Bone marrow (tissue), 2 donors: ENCODE data around the gene LY6G5C.

Experiments
- DNase-seq, 2 donors: peaks; one replicate each; lab custom pipeline; 2025; lab: John Stamatoyannopoulos, UW

LY6G5C gene

DNA sequence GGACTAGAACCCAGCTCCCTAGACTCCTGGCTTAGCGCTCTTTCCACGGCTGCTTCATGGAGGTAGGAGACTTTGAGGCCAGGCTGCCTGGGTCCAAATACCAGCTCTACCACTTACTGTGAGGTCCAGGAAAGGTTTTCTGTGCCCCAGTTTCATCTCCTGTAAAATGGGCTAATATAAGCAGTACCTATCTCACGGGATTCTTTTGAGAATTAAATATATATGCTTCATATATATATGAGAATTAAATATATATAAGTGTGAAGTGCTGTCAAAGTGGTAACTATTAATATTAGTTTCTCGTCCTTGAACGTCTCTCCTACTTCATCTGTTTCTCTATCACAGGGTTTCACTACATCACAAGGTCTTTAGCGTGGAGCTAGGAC, 10.2 kb upstream of the LY6G5C start:
- DNase-seq = no peak

DNA sequence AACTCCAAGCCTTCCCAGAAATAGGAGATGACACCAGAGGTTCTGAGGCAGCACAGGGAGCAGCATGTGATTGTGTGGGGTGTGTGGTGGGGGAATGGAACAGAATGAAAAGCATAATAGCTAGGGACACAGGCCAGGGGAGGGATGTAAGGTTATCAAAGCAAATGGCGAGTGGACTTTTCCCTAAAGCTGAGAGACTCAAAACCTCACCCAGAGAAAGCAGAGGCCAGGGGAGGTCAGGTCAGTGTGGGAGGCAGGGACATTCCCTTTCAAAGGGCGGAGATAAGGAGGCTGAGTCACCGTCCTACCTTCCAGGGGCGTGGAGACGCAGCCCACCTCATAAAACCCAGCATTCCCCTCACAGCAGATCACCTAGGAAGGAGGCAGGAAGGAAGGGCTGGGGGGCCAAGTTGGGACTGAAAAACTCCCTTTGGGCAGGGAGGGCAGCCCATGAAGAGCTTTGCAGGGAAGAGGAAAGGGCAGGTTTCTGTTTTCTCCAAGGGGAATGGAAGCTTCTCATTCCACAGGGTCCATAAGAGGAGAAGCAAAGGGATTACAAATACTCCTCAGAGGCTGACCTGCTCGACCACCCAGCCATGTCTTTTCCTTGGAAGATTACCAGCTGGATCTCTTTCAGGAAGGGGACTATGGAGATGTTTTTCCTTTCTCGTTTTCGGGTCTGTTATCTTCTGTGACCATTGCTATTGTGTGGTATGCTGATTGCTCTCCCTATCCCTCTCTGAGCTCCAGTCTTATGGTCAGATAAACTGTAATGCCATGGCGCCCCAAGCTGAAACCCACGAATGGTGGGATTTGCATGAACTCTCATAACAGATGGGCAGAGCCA, 9.6 kb upstream of the LY6G5C start:
- no peak for DNase-seq

DNA sequence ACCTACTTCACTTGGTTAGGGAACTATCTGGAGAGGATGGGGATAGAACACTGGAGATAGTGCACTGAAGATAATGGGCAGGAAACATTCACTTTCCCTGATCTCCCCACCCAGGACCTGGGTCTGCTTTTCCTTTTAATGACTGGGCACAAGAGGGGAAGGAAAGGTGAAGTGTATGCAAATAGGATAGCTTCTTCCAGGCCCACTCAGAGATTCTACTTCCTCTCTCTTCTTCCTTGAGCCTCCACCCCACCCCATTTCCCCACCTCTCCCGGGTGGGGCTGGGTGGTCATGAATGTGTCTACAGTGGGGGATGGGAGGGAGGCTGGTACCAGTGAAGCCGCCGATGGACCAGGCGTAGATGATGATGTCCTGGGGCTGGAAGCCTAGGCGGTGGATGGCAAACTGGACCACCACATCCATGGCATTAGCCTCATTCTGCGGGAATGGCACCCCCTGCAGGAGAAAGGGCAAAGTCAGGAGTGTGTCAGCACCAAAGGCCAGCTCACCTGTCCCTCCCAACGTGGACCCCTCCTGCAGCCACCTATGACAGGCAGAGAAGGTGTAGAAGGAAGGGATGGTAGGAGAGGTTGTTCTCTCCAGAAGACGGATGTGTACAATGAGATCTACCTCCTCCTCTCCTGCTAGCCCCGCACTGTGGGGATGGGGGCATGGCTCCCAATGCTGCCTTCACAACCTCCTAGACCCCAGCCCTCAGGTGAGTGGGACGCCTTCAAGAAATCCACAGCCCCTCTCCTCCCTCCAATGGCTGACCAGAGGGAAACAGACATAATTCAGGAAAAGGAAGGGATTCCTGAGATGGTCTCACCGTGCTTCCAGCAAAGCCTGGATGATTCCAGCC, 8.6 kb upstream of the LY6G5C start:
- DNase-seq = no peak

DNA sequence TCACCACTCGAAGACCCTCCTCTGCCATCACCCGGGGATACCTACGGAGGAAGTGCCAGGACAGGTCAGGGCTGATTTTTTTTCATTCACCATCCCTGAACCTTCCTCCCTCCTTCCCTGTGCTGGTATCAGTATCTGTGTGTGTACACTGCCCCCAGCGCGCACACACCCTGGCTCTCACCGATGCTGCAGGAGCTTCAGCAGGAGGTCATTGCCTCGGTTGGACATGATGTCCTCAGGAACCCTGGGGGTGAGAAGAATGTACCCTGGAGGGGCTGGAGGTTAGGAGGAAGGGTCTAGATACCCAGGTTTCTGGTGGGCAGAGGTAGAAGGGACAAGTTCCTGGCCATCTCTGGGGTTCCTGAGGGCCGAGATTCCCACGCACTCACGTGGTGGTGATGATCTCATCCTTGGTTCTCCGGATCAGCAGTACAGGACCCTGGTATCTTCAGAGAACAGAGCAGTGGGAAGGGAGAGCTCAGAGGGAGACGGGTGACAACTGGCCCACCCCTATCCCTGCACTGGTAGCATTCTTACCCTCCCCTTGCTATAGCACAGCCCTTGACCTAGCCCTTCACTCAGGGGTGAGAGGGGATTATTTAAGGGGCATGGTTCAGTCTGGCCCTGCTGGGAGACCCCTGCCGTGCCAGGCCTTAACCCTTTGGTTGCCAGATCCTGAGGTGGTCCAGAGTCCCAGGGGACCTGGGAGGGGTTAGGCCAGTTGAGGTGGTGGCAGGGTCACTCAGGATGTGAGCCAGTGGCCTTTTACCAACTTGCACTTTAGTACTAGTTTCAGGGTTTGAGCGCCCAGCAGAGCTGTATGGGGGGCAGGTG, 7.2 kb upstream of the LY6G5C start:
- no peak for DNase-seq

DNA sequence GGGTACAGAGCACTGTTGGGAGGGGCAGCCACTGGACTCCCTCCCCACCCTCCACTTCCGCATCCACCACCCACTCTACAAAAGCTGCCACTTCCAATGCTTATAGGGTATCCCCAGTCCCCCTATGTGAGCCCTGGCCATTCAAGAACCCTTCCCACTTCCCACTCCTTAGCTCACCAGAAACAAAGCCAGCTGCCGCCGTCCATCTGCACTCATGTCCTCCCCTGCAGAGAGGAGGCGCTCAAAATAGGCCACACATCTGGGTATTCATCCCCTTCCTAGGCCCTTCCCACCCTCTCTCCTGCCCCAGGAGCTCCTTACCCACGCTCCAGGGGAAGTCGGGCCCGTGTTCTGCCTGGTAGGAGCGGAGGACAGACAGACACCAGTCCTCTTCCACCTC, 6.5 kb upstream of the LY6G5C start:
- DNase-seq = no peak

DNA sequence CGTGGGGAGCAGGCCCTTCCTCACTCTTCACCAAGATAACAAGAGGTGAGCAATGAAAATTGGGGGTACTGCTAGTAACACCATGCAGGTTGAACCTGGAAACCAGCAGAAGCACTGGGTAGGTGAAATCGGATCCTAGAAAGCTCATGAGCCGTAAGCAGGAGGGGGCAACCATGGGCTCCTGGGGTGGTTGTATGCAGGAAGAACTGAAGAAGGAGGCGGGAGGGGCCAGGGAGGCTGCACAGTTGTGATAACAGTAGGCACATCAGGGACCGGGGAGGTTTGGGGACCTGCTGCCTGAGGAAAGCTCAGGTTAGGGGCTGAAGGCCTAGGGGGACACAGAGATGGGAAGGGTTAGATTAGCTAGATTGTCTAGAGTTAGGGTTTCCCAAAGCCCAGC, 5.6 kb upstream of the LY6G5C start:
- DNase-seq = no peak

- DNase-seq = no peak
Measured at GRCh38 chr6:31683591-31683990, 2.7 kb upstream of the LY6G5C start.

DNA sequence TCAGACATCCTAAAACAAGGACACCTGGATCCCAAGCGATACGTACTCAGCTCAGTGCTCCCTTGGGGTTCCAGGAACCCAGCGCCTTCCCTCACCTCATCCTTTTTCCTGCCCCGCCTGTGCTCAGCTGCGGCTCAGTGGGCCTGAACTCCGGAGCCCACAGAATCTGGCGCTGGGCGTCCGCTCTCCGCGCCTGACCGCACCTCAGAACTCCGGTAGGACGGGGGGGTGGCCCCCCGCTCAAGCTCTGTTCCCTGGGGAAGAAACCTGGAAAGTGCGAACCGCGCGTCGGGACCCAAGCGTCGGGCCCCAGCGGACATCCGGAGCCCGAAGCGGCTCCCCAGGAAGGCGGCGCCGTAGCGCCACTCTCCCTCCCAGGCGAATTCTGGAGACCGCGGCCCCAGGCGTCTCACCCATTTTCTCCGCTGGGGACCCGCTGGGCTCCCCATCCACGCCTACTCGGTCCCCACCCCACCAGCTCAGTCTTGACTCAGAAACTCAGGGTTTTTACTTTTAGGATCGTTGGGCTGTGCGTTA, 336 bp upstream of the LY6G5C start:
- DNase-seq = peak; percentile 22 to 49

DNA sequence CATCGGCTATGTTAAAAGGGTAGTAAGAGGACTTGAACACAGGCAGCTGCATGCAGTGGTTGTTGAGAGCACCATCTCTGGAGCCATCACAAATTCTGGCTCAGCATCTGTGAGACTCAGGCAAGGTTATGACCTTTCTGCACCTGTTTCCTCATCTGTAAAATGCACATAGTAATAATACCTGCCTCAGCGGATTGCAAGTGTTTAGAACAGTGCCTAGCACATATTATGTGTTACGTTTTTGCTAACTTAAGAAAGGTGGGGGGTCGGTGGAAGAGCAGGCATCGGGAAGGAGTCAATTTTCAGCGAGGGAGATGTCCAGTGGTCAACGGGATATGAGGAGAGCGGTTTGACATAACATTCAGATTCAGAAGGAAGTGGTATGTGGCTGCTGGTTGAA, 2.9 kb downstream of the LY6G5C start:
- DNase-seq = no peak

DNA sequence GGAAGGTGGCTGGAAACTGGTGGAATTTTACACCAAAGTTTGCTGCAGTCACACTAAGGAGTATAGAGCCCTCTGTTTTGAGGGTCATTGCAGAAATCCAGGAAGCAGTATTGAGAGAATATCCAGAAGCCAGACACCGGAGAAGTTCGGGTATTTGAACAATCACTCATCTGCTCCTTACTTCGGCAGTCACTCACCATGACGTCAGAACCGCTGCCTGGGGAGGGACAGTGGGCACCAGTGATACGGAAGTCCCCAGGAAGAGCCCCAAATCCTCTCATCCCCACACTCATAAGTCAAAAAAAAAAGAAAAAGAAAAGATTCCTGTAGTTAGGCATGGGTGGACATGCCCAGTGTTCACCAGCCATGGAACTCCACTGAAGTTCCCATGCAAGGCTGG, 4.0 kb downstream of the LY6G5C start:
- no peak for DNase-seq

GRCh38 chr6:31676322-31676903, 4.5 kb downstream of the LY6G5C start:
- DNase-seq = no peak

DNA sequence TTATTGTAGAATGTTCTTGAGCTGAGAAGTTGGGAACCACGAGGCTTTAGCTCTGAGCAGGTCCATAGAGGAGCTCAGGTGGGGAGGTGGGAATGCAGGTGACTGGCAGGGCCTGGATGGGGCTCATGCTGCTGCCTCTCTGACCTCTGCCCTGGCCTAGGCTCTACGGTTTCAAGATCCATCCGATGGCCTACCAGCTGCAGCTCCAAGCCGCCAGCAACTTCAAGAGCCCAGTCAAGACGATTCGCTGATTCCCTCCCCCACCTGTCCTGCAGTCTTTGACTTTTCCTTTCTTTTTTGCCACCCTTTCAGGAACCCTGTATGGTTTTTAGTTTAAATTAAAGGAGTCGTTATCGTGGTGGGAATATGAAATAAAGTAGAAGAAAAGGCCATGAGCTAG, 11.2 kb downstream of the LY6G5C start, which contains the start of gene LY6G5B:
TSS of gene LY6G5B (plus strand) at position 301 of the 400 bp plus-strand sequence. CDS start 975 bp downstream, outside the sequence.
- DNase-seq = no peak

DNA sequence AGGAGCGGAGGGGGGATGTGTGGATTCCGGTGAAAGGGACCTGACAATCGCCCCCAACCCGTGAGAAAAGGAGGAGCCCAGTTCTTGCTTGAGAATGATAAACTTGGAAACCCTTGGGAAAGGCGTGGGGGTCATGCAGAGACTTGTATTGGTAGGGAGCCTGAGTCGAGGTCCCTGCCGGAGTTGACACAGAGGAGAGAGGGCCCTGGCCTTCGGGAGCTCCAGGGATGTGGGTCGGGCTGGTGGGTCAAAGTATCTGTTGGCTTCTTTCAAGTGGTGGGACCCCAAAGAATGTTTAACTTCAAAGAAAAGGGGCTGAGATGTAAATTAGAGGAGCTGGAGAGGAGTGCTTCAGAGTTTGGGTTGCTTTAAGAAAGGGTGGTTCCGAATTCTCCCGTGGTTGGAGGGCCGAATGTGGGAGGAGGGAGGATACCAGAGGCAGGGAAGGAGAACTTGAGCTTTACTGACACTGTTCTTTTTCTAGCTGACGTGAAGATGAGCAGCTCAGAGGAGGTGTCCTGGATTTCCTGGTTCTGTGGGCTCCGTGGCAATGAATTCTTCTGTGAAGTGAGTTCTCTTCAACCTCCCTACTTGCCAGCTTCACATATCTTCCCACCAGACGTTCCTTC, 14.4 kb downstream of the LY6G5C start:
- no peak for DNase-seq

- peak; percentile 96 for DNase-seq
Measured at GRCh38 chr6:31665501-31666336, 15.1 kb downstream of the LY6G5C start, which contains the start of gene CSNK2B. CSNK2B (plus strand) TSS chr6:31666080; CDS start chr6:31666832, 752 bp downstream.

DNA sequence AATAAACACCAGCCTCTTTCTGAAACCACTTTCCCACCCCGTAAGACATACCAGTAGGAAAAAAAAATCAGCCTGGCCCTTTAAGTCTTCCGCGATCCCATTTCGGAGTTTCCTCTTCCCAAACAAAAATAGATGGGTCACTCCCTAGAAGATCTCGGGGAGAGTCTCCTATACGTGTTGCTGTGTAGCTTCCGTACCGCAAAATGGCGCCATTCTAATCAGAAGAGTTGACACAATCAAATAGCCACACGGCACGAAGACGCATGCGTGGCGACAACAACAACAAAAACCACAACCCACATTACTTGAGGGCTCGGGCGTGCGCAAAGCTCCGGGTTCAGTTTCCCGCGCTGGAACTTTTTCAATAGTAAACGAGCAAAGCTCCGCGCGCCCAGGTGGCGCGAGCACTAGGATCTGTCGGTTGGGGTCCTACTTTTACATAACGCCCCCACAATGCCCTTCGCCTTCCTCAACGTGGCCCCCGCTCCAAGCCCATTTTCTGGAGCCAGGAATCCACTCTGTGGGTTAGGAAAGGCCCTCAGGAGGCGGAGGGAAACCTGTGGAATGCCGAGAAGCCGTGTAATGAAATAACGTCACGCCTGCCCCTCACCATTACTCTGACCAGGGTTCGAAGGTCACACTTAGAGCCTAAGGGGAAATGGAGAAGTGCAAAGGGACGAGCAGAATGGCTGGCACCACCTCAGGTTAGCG, 15.9 kb downstream of the LY6G5C start, which contains the start of gene GPANK1:
TSS of gene GPANK1 (minus strand) at position 208 of the 711 bp plus-strand sequence. CDS start 519 bp downstream, outside the sequence.
- DNase-seq = peak; percentile 71 to 73

DNA sequence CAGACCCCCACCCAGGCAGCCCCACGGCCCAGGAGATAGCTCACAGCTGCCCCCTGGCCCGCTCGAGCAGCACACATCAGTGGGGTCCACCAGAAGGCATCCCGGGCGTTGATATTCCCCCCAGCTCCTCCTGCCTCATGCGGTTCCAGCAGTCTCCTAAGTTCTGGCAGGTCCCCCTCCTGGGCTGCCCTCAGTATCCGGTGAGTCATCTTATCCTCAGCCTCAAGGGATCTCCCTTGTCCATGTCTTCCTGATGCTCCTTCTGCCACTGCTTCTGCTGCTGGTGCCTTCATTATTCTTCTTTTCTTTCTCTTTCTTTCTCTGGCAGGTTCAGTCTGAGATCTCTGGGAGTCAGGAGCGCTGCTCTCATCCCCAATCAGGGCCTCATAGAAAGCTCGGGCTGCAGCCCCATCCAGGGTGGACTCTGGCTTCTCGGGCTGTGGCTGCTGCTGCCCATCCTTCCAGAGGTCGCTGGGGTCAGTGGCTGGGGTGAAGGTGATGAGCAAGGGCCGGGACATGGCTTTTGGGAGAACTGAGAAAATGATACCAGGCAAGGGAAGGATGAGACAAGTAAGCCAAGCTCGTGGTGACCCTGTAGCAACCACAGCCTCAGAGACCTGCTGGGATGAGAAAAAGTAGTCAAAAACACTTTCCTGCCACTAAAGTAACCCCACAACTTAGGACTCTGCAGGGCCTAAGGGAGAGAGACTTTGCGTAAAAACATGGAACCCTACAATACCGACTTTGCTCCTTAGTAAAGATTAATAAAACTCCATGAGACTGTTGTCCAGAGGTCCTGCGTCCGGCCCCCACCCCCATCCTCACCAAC, 16.7 kb downstream of the LY6G5C start:
- no peak for DNase-seq

GRCh38 chr6:31663126-31663960, 17.5 kb downstream of the LY6G5C start:
- DNase-seq = no peak
